ENCODE results near the gene TTC28. TPM values are rescaled to one million over a fixed set of nuclear protein-coding genes. Genes with fewer than 3 reads are reported as not detected.

The TTC28 gene
- total and polyA plus RNA-seq, 8 donors = 2.2 to 18.6 (median 11.5) TPM

- ATAC-seq (no peak), FAIRE-seq (no peak), DNase-seq (no peak)
- Histone ChIP-seq H3K36me3 (no peaks in the 10 kb centered on the region), H3K27ac (no peak overlapping the region), H3K4me3 (no peak overlapping the region), H3K4me1 (no peaks in the 10 kb centered on the region), H3K27me3 (no peaks in the 10 kb centered on the region), H3K9me3 (no peaks in the 10 kb centered on the region)
- TF ChIP-seq CTCF (IDR thresholded peaks at IDR 0.05) = no peak
- 97 to 100% methylated on average over 1 of the region's 1 CpG for WGBS, 2 donors
- intact Hi-C loops (cut with DNase I) = no loop called here
Measured at GRCh38 chr22:28328756-28329155, 350.9 kb downstream of the TTC28 start.

DNA sequence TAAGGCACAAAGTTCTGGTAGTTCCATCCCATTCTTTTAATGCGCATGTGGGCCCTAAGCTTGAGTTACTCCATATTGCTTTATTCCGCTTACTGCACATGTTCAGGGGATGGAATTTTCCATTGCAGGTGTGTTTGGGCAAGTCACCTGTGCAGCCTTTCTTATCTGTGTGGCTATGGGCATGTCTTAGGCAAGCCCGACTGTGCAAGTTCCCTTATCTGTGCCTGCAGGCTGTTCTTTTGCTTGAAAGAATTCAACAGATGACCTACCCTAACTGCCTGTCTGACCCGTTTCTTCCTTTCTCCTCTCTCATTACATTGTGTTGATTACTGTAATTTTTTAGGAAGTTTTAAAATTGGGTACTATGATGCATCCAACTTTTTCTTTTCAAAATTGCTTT lies 363.6 kb downstream of the TTC28 start:
- no peak for FAIRE-seq

GRCh38 chr22:28314959-28315358 lies 364.7 kb downstream of the TTC28 start:
- WGBS, 2 donors = 90 to 96% methylated on average over 1 of the region's 1 CpG
- Histone ChIP-seq H3K27ac (no peak overlapping the region), H3K4me3 (no peak overlapping the region), H3K9me3 (no peaks in the 10 kb centered on the region), H3K4me1 (no peaks in the 10 kb centered on the region), H3K27me3 (no peaks in the 10 kb centered on the region), H3K36me3 (no peaks in the 10 kb centered on the region)
- no peak for FAIRE-seq
- ATAC-seq = no peak
- no peak for TF ChIP-seq CTCF (IDR thresholded peaks at IDR 0.05)
- intact Hi-C loops (cut with DNase I) = no loop called here
- no peak for DNase-seq

More for the DNA sequence above, 363.6 kb downstream of the TTC28 start:
- no peak overlapping the region for H3K27ac ChIP-seq
- no peaks in the 10 kb centered on the region for H3K36me3 ChIP-seq
- no peaks in the 10 kb centered on the region for H3K4me1 ChIP-seq
- TF ChIP-seq CTCF (IDR thresholded peaks at IDR 0.05) = no peak
- DNase-seq = peak in 1 of 6 donors; percentile 25
- ATAC-seq = peak in 2 of 4 donors; percentile 46 to 76
- 63 to 65% methylated on average over 4 of the region's 4 CpGs for WGBS, 2 donors
- no peaks in the 10 kb centered on the region for H3K27me3 ChIP-seq
- H3K9me3 ChIP-seq = no peaks in the 10 kb centered on the region
- no peak overlapping the region for H3K4me3 ChIP-seq
- intact Hi-C loops (cut with DNase I) = no loop called here

GRCh38 chr22:28310299-28310698 lies 369.3 kb downstream of the TTC28 start:
- TF ChIP-seq CTCF (IDR thresholded peaks at IDR 0.05) = no peak
- Histone ChIP-seq H3K27ac (no peak overlapping the region), H3K36me3 (no peaks in the 10 kb centered on the region), H3K9me3 (no peaks in the 10 kb centered on the region), H3K4me1 (no peaks in the 10 kb centered on the region), H3K4me3 (no peak overlapping the region), H3K27me3 (no peaks in the 10 kb centered on the region)
- DNase-seq (no peak), FAIRE-seq (no peak), ATAC-seq (no peak)
- intact Hi-C loops (cut with DNase I) = no loop called here
- WGBS, 2 donors = 91% methylated on average over 1 of the region's 1 CpG

GRCh38 chr22:28299753-28300152 lies 379.9 kb downstream of the TTC28 start:
- FAIRE-seq = no peak
- intact Hi-C loops (cut with DNase I) = no loop called here
- H3K27ac ChIP-seq = no peak overlapping the region
- H3K9me3 ChIP-seq = no peaks in the 10 kb centered on the region
- no peak for TF ChIP-seq CTCF (IDR thresholded peaks at IDR 0.05)
- H3K36me3 ChIP-seq = no peaks in the 10 kb centered on the region
- ATAC-seq = peak; percentile 85 to 89 (median 86)
- no peak overlapping the region for H3K4me3 ChIP-seq
- H3K27me3 ChIP-seq = no peaks in the 10 kb centered on the region
- DNase-seq = peak in 2 of 6 donors; percentile 14 to 19
- 54 to 73% methylated on average over 2 of the region's 2 CpGs for WGBS, 2 donors
- H3K4me1 ChIP-seq = peaks cover 0 to 4% (median 0%) of the 10 kb centered on the region in 3 donors
